DMS53 (cell line): ENCODE measurements around the gene PDGFB.

Source experiments
- DNase-seq: peaks from one replicate; lab custom pipeline; 2025; lab: John Stamatoyannopoulos, UW

Gene PDGFB

DNA sequence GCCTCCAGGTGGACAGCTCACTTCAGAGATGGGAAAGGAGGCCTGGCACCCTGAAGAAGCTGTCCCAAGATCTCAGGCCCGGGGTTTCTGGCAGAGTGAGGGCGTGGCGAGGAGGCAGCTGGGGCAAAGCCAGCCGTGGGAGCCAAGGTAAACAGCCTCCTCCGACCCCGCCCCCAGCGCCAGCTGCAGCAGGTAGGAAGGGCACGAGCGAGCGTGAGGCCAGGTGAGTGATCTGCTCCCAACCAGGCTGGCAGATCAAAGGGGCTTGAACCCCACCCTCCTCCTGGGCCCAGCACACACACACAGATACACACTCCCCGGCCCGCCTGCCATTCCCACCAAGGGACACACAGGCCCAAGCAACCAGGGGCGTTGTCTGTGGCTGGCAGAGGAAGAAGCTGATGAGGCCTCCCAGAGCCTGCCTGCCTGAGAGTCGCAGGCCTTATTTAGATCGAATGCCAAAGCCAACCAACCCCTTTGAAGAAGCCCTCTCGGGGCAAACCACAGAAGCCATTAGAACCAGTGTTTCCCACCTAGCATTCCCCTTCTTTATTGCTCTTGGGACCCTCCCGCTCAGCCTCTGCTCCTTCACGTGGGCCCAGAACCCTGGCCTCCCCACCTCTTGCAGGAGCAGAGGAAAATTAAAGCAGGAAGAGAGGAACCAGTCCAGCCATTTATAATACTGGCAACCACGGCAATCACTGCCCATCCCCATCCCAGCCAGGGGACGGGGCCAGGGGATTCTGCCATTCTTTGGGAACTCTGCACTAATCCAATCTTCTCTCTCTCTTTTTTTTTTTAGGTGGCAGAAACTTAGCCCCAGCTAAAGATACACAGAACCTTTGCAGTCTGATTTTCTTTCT lies 5.0 kb downstream of the PDGFB start:
- DNase-seq = peak; percentile 92

DNA sequence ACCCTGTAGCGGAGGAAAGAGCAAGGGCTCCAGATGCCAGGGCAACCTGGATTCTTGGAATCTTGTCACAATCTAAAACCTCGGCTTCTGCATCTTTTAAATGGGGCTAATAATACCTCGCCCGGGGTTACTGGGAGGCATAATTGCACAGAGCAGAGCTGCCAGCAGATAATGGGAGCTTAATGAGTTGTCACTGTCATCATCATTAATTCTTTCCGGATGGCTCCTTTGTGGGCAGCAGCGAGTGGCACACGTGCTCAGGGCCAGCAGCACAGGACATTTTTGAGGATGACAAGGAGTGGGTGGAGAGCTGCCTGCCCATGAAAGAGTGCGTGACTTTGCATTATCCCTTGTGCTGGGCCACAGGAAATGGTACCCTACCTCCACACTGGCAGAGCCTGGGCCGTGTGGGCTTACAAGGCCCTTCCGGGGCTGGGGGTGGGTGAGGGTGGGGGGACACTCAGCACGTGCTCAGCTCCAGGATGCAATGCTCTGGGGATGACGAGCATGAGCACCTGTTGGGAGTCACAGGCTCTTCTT lies 5.7 kb downstream of the PDGFB start:
- DNase-seq = peak; percentile 81

DNA sequence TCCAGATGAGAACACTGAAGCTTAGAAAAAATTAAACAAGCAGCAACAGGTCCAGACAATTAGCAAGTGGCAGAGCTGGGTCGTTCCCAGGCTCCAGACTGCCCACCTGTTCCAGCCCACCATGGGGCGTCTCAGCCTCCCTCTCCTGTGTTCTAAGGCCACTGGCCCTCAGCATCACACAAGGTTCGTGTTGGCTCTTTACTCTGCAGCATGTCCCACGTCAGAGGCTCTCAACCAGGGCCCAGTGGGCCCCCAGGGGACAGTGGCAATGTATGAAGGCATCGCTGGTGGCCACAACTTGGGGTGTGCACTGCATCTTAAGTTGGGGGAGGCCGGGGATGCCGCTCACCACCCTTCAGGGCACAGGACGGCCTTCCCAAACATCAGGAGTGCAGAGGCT lies 6.2 kb downstream of the PDGFB start:
- no peak for DNase-seq

DNA sequence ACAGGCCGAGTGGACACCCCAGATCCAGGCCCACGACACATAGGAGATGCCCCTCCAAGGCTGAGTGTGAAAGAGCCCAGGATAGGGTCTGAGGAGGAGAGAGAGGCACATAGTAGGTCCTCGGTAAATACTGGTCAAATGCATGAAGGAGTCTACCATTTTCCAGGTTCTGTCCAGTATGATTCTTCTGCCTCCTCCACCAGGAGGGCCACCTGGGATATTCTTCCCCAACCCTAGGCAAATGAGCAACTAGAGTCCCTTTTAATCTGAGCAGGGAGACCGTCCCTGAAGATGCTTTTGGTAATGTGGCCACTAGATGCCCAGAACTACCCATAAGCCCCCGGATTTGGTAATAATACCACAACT lies 6.7 kb downstream of the PDGFB start:
- DNase-seq = no peak

DNA sequence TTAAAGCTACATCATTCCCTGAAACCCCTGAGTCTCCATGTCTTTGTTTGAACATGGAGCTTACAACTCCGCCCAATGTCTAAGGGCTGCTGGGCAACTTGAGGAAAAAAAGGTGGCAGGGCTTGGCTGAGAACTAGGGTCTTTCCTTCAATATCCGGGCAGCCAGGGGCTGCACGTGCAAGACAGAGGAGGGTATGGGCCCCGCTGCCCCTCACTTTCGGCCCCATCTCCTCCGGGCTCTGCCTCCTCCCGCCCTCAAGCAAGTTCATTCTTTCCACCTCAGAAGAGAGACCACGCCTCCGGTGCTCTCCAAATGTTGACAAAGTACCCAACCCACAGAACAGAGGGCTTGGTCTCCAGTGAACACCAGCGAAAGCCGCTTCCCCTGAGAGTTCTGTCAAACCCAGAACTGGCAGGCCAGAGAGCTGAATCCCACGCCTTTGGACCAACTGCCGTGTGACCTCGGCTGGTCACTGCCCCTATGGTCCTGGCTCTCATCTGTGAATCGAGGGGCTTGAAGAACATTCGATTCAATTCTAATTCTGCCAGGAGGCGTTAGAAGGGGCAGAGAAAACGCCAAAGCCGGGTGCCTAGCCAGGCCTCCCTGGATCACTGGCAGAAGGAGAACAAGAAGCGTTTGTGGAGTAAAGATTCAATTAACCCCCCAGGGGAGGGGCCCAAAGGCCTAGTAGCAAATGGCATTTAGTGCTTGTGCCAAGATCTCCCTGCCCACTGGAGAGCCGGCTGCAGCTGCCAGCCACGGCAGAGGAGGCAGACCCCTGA lies 7.3 kb downstream of the PDGFB start:
- DNase-seq = peak; percentile 71

DNA sequence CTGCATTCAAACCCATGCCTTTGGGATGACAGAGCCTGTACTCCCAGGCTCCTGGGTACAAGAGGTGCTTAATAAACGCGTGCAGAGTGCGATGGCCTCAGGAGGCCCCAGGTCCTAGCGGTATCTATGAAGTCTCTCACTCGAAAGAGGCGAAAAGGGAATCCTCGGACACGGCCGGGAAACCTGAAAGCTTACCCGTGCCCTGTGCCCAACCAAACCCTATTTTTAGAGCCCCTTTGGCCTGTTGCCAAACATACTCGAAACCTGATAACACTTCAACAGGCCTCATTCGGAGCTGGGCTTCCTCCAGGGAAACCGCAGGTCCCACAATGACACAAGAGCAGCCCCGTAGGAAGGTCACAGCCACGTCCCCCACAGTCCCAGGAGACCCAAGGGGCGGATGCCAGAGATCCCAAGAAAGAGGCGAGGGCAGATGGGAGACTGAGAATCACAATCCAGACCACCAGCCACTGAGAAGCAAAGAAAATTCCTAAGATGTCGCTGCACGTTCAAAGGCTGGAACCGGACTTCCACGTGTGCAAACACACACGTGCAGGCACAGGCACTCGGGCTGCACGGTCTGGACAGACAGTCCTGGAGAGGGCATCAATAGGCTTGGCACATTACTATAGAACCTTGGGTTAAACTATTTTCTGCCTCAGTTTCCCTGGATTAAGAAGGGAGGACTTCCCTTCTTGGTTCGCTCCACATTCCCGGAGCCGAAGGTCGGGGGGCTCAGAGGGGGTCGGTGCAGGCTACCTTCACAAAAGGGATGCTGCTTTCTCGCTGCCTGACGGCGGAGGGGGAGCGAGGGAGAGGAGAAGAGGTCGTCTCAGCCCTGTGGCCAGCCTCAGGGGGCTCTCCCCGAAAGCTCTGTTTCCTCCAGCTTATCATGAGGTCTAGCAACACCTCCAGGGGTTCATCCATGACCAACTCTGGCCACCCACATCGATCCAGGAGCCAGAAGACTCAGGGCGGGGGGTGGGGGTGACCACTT lies 8.2 kb downstream of the PDGFB start:
- peak; percentile 46 for DNase-seq

DNA sequence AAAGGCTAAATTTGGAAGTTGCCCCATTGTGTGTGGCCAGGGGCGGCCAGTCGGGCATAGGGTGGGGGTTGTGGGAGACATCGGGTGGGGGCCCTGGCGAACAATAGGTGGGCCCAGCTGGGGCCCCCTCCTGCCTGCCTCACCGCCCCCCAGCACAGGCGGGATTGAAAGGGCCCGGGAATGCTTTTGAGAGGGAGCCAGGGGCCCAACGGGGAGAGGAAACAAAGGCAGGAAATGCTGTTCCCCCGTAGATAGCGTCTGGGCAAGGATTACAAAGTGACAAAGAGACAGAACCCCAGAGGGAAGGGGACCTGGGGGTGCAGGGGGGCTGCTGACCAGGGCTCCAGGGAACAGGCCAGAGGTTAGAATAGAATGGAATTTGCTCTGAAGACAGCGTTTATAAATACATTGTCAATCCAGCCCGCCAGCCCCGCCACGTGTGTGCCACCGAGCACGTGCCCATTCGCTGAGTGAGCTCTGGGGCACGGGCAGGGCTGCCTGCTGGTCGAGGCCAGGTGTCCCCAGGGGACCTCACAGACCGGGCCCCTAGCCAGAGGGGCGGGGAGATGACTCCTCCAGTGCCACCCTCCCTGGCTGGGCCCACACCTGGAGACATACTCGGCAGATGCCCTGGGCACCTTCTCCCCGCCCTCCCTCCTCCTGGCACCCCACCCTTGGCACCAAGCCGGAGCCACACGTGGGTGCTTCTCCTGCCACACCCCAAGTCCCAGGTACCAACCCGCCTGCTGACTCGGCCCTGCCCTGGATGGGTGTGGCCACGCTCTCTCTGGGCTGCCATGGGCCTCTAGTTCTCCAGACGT lies 9.7 kb downstream of the PDGFB start:
- no peak for DNase-seq

DNA sequence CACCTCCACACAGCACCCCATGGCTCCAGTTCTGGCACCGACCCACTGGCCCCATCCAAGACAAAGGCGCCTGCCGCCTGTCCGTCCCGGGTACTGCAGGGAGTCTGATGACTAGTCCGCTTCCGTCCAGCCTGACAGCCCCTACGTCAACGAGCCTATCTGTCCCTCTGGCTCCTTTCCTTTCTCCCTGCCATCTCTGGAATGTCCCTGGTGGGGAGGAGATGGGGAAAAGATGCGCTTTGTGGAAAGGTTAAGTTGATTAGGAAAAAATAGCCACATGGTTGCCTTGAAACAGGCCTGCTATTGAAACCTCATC lies 10.4 kb downstream of the PDGFB start:
- no peak for DNase-seq

DNA sequence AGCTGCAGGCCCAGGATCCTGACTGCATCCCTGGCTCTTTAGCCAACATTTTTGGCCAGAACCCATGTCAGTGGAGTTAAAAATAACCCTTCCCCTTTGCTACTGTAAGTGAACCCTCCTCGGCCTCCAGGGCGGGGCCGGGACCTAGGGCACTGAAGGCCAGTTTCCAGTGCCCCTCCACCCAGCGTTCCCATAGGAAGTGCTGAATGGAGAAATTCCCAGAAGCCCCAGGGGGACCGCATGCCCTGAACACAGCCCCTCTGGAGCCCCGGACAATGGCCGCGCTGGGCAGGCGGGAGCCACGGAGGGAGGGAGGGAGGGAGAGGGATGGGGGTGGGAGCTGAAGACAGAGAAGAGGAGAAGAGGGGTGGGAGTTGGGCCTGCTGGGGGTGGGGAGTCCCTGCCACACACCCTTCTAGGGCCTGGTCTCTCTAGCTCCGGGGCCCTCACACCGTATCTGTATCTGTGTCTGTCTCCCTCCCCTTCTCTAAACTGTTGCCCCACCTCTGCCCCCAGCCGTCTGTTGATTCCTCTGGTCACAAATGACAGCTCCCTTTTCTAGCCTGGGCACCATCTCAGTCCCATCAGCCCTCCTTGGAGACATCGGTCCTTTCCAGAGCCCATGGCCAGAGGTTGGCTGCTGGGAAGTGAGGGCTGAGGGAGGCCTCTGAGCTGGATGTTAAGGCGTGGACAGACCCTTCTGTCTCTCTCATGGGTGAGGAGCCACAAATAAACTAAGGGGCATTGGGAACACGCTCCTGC lies 10.9 kb downstream of the PDGFB start:
- no peak for DNase-seq

DNA sequence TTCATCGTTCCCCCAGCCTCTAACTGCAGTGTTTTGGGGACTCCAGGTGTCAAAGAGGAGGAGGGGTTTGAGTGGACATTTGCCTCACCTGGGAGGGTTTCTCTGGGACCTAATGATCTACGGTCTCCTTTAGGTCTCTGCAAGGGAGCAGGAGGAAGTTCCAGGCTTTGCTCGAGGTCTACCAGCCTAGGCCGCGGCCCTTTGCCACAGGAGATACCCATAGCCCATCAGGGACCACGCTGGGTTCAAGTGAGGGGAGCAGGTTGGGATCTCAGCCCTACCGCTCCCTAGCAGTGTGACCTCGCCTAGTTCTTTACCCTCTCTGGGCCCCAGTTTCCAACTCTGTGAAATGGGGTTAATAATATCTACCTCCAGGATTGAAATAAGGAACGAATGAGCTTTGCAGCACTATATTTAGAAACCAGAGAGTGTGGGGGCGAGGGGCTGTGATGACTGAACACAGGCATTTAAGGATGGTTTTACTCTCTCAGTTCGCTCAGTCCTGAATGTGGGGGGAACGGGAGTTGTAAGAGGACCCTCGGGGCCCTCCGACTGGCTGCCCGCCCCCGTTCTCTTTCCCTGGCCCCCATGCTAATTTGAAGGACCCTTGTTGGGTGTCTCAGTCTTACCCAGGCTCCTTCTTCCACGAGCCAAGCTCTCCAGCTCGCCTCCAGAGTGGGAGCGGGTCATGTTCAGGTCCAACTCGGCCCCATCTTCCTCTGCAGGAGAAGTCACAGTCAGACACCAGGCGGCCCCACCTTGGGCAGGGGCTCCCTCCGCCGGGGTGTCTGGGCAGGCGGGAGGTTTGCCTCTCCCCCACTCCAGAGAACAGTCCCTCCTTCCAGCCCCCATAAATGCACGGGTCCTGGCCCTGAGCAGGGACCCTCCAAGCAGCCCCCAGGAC lies 11.7 kb downstream of the PDGFB start:
- no peak for DNase-seq

DNA sequence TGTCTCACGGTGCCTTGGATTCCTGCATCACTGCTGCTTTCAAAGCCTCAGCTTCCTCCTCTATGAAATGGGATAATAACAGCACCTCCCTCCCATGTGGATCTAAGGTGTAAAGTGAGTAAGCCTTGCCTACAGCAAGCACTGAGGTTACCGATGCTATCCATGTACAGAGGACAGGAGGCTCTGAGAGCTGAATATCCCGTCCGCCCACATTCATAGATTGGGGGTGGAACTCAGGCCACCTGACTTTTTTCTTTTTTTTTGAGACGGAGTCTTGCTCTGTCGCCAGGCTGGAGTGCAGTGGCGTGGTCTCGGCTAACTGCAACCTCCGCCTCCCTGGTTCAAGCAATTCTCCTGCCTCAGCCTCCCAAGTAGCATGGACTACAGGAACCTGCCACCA lies 12.5 kb downstream of the PDGFB start:
- no peak for DNase-seq

DNA sequence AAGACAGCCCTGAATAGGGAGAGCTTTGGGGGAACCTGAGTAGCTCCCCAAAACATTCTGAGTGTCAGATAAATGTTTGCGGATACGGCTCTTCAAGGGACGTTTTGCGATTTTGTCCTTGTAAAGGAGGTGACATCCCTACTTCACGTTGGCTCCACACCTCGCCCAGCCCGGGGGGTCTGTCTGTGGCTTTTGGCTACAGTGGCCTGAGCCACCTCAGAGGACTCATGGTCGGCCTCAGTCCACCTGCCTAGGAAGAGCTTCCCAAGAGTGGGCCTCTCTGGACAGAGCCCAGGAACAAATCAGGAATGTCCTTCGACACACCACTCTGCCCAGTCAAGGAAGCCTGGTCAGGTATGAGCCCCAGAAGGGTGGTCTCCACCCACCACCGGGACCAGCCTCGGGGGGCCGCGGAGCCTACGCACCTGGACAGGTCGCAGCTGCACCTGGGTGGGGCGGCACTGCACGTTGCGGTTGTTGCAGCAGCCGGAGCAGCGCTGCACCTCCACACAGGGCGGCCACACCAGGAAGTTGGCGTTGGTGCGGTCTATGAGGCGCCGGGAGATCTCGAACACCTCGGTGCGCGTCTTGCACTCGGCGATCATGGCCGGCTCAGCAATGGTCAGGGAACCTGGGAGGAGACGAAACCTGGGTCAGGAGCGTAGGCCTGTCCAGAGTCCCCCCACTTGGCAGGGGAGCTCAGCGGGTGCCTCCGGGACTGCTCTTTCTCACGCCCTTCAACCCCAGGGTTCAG lies 13.4 kb downstream of the PDGFB start:
- DNase-seq = no peak

DNA sequence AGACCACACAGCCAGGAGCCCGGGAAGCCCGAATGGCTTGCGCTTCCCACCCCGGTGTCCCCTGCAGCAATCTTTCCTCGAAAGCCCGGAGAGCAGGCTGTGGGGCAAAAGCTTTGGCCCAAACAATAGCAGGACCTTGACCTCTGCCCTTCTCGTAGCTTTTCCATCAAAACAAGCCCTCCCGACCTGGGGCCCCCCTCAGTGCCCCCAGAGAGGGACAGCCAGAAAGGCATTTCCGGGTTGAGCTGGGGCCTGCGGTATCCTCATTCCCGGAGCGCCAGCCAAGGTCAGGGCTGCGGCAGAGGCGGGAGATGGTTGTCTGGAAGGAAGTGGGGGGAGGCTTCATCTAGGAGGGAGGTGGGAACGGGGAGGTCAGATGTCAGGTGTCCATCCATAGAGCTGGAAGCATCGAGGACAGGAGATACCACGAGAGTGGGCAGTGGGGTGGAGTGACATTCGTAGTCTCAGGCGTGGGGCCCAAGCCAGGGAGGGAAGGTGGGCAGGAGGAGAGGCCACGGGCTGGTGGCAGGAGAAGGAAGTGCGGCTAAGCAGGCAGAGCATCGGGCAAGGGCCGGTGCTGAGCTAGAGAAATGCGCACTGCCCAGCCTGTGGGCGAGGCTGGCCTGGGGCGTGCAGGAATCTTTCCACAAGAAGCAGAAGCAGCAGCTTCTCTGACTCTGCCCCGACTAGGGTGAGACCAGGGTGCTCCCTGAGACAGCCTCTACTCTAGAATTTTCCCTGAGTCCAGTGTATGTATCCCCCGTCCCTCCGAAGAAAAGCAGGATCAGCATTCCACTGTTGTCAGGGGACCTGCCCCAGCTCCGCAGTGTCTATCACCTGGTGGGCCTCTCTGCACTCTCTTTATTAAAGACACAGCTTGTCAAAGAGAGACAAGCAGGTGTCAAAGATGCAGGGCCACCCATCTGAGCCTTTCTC lies 14.3 kb downstream of the PDGFB start:
- DNase-seq = no peak

DNA sequence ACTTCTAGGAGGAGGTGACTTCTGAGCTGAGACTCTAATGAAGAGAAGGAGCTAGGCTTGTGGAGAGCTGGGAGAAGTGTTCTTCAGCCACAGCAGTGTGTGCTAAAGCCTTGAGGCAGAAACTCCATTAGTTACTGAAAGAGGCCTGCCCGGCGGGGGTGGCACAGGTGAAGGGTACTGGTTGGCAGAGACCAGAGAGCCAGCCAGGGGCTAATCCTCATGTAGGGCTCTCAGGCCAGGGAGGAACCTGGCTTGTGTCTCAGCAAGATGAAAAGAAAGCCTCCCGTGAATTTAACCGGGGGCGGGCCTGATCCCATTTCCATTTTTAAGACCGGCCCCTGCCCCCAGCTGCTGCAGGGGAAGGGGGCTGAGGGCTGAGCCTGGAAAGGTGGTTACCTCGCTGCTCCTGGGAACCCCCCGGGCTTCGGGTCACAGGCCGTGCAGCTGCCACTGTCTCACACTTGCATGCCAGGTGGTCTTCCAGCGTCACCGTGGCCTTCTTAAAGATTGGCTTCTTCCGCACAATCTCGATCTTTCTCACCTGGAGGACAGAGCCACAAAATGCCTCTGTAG lies 15.0 kb downstream of the PDGFB start:
- DNase-seq = no peak

DNA sequence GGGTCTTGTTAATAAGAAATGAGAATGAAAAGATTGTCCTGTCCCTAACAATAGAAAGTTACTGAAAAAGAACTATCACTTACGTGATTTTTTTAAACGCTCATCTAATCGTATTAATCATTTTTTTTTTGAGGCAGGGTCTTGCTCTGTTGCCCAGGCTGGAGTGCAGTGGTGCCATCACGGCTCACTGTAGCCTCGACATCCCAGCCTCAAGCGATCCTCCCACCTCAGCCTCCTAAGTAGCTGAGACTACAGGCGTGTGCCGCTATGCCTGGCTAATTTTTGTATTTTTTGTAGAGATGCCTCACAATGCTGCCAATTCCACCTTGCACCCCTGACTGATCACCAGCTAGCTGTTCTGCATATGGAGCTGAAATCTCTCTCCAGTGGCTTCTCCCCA lies 15.7 kb downstream of the PDGFB start:
- no peak for DNase-seq

DNA sequence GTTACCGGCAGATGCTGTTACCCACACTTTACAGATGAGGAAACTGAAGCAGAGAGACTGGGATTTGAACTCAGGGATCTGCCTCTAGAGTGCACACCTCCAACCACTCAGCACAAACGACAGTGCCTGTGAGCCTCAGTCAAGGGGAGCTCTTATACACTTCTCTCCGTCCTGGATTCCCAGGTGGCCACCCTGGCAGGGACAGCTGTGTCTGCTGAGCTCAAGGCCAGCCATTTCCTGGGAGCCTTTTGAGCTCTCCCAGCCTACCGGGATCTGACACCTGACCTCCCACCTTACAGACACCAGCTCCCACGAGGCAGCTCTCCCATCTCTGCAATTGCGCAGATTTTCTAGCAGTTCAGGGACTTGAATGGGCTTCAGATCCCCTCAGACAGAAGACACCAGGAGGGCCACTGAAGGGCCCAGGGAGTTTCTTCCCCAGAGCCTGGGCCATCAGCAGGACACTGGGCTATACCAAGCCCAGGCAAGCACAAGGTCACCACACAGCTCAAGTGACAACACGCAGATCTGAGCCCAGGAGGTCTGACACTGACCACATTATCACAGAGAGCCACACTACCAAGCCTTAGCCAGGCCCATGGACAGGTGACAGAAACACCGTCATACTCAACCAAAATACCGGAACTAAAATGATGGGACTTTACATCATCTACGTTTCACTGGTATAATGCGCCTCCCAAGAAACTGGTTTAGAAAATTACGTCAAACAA lies 17.1 kb downstream of the PDGFB start:
- no peak for DNase-seq
